RPMI7951 (cell line): ENCODE data around the gene DUS1L. TPM values are rescaled to one million over a fixed set of nuclear protein-coding genes. Genes with fewer than 3 reads are reported as not detected.

ENCODE experiments used
- DNase-seq: peaks from one replicate; pipeline ENCODE4 v3.0.0-alpha.2; 2012; ENCODE audit warnings: low read depth
- total RNA-seq: library from RNA; depleted of rRNA; stranded (reverse); fragments of >200 nt; shearing (Covaris generic); gene quantifications from 2 replicates; pipeline ENCODE4 v1.2.3, GENCODE V29; 2014

The DUS1L gene
- total RNA-seq, 1 experiment from 2014 or later, result 34.0 TPM

GRCh38 chr17:82087961-82088837, 22.6 kb upstream of the DUS1L start:
- no peak for DNase-seq

- DNase-seq, result no peak
Measured at GRCh38 chr17:82086941-82087906, 21.6 kb upstream of the DUS1L start.

DNA sequence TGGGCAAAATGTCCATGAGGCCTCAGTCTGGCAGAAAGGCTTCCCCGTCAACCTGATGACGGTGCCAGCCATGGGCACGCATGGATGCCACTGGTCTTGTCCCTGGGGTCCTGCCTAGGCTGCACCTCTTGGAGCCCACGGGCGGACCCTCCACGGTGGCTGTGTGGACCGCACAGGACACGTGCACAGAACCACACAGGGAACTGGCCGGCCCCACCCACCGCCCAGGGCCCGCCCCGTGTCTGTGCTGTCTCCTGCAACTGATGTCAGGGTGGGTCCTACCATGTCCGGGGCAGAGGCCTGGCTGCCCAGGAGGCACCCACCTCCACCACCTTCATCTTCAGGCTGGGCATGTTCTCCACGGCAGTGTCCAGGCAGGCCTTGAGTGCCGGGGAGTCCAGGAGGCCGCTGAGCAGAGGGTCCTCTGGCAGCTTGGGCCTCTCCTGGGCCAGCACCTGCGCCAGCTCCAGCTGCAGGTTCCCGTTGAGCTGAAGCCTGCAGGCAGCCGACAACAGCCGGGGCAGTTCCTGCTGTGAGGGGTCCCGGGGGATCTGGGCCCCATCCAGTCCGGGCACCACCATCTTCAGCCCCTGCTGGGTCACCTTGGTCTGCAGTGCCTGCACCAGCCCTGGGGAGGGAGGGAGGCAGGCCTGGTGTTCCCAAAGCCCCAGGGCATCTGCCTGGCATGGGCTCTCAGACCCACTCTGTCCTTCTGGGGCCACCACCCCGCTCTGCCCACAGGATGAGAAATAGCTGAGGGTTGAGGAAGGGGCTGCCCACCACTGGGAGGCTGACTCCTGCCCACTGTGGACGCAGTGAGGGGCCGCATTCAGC, 20.5 kb upstream of the DUS1L start:
- DNase-seq, result no peak

DNA sequence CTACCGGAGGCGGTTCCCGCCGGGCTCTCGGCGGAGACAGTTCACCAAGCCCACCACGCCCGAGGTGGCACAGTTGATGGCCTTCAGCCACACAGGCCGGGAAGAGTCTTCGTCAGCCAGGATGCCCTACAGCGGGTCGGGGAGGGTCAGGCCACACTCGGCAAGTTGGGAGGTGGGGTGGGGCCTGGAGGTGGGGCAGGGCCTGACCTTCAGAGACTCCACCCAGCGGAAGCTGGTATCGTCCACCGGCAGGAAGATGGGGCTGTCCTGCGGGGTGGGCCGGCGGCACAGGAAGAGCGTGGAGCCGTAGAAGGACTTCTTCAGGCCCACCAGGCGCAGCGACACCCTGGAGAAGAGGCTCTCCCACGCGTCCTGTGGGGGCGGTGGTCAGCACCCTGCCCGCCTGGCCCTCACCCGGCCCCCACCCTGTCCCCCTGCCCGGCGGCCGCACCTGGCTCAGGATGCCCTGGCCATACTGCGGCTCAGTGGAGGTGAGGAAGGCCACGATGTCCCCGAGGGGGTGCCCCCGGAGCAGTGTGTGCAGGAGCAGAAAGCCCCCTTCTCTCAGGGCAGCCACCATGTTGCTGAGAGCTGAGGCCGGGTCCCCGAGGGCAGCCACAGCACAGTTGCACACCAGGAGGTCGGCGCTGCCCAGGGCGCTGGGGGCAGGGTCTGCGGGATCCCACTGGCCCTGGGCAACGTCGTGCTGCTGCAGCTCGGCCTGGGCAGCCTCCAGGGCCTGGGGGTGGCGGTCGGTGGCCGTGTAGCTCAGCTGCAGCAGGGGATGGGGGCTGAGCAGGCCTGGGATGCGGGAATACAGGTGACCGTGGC, 19.6 kb upstream of the DUS1L start:
- no peak for DNase-seq

- no peak for DNase-seq
Measured at GRCh38 chr17:82084373-82085030, 18.9 kb upstream of the DUS1L start.

DNA sequence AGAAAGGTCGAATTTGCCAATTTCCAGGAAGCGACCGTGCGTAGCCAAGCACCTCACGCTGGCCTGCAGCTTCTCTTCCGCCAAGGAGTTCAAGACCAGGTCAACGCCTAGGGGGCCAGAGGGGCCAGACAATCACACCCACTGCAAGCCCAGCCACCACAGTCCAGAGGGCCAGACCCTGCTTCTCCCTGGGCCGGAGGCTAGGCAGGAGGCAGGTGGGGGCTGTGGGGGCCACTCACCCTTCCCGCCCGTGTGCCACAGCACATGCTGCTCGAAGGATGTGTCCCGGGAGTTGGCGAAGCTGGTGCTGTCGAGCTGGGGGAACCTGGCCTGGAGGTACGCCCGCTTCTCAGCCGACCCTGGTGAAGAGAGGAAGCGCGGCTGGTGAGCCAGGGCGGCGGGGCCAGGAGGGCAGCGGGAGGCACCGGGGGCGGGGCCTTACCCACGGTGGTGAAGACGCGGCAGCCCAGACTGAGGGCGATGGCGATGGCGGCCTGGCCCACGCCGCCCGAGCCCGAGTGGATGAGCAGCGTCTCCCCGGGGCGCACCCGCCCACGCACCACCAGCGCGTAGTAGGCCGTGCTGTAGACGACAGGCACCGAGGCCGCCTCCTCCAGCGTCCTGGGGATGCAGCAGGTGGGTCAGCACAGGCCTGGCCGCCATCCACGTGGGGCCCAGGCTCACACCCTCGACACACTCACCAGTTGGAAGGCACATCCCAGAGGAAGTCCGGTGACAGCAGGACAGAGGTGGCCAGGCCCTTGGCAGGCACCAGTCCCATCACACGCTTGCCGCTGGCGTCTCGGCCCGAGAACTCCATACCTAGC, 18.1 kb upstream of the DUS1L start:
- no peak for DNase-seq

DNA sequence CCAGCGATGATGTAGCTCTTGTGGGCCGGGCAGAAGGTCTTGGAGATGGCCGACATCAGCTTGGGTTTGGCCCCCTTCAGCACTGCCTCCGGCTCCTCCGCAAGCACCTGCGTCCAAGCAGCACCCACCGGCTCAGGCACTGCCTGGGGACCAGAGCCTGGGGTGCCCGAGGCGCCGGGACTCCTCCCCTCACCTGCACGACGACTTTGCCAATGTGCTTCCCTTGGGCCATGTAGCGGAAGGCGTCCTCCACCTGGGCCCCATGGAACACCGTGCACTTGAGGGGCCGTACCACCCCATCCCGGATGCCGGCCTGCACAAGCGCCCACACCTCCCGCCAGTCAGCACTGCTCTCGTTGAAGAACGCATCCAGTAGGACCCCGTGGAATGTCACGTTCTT, 17.4 kb upstream of the DUS1L start:
- no peak for DNase-seq

DNA sequence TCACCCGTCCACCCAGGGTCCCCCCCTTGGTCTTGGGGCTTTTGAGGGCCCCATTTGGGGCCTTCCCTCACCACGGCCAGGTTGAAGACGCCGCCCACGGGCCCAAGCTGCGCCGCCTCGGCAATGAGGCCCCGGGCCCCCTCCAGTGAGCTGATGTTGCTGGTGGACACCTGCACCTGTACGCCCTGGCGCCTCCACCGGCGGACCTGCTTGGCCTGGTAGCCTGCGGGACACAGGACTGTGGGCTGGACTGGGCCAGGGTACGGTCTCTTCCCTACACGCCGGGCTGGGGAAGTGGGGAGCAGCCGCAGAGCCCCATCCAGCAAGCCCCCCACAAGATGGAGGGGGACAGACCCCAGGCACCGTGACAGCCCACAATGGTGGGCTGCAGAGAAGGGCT, 16.9 kb upstream of the DUS1L start:
- no peak for DNase-seq

DNA sequence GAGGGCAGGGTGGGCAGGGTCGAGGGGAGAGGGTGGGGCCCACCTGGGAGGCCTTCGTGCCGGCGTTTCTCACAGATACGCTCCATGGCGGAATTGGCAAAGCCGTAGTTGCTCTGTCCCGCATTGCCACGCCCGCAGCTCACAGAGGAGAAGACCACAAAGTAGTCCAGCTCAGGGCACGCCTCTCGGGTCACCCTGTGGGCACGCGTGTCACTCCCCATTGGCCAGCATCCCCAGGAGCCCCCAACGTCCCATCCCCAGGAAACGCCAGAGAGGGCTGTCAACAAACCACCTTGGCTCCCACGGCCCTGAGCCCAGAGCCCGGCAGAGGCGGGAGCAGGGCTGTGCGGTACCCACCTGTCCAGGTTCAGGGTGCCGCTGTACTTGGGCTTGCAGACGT, 16.4 kb upstream of the DUS1L start:
- DNase-seq, result no peak

- DNase-seq, result no peak
Measured at GRCh38 chr17:82081546-82081945, 15.9 kb upstream of the DUS1L start.

- DNase-seq, result no peak
Measured at GRCh38 chr17:82080789-82081464, 15.3 kb upstream of the DUS1L start.

DNA sequence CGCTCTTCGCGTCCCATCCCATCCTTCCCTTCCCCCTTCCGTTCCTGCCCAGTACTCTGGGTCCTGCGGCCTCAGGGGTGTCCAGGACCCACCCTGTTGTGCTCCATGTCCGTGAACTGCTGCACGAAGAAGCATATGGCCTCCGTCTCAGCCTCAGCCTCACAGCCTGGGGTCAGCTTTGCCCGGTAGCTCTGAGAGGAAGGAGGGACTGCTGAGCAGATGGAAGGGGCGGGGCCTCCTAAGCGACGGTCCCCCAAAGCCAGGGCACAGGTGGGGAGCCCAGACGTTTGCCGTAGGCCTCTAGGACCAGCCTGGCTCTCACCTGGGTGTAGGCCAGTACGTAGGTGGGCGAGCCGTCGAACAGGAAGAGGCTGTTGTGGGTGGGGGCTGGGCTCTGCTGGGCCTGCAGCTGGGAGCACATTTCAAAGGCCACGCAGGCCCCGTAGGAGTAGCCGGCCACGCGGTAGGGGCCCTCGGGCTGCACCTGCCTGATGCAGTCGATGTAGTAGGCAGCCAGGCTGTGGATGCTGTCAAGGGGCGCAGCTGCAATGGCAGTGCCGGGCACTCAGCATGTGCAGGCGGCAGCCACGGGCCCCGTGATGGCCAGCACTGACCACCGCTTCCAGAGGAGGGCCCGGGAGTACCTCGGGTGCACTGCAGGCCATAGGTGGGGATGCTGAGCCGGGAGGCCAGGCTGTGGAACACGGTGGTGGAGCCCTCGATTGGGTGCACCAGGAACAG, 14.6 kb upstream of the DUS1L start:
- no peak for DNase-seq

GRCh38 chr17:82079001-82079677, 13.5 kb upstream of the DUS1L start:
- DNase-seq, result no peak

GRCh38 chr17:82078433-82078832, 12.8 kb upstream of the DUS1L start:
- no peak for DNase-seq

DNA sequence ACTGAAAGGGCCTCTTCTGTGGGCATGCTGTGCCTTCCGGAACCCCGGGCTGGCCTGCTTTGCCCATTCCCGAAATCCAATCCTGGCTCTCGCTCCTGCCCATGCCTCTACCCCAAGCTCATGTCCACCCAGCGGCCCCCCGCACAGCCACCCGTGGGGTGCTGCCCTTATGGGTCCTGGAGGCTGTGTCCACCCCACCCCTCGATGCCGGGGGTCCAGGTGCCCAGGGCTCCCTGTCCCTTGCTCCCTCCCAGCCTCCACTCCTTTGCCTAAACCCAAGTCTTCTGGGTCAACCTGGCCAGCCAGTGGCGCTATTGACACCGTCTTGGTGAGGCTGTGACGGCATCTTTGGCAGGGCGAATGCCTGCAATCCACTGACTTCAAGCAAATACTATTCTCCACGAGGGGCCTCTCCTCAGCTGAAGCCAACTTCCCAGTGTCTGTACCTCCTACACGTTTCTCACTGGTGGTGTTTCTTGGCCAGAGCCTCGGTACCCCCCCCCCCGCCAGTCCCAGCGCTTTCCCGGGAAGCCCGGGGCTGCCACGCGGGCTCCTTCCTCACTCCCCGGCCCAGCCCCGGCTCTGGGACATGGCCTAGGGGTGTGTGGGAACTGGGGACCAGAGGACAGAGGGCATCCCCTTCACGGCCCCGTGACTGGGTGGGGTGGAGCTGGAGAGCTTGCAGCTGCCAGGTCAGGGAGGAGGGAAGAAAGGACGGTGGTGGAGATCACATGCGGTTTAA, 12.2 kb upstream of the DUS1L start:
- no peak for DNase-seq

GRCh38 chr17:82076785-82077591, 11.4 kb upstream of the DUS1L start:
- no peak for DNase-seq
